ENCODE results near the gene ATXN1.
"Not testable (repeated sequence)": the region's sequence is repeated elsewhere in the genome, so short reads cannot be mapped to it uniquely, and the experiment has no call there.

Gene ATXN1

DNA sequence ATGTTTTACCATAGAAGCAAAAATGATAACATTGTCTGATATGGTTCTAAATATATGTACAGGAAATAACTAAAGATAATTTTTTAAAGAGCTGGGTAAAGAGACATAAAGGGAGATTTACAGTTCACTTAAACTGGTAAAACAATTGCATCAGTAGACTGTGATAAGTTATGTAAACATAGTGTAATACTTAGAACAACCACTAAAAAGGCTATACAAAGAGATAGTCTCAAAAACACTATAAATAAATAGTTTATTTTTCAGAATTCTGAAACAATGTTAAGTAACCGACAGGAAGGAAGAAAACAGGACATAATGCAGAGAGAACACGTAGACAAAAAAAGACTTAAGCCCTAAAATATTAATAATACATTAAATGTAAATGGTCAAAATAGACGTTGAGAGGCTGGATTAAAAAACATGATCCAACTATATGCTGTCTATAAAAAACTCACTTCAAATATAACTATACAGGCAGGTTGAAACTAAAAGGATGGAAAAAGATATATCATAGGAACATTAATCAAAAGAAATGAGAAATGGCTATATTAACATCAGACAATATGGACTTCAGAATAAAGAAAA is 32.7 kb upstream of the ATXN1 start:
- H3K9me3 Mint-ChIP-seq = peaks cover 6% of the 10 kb centered on the region

DNA sequence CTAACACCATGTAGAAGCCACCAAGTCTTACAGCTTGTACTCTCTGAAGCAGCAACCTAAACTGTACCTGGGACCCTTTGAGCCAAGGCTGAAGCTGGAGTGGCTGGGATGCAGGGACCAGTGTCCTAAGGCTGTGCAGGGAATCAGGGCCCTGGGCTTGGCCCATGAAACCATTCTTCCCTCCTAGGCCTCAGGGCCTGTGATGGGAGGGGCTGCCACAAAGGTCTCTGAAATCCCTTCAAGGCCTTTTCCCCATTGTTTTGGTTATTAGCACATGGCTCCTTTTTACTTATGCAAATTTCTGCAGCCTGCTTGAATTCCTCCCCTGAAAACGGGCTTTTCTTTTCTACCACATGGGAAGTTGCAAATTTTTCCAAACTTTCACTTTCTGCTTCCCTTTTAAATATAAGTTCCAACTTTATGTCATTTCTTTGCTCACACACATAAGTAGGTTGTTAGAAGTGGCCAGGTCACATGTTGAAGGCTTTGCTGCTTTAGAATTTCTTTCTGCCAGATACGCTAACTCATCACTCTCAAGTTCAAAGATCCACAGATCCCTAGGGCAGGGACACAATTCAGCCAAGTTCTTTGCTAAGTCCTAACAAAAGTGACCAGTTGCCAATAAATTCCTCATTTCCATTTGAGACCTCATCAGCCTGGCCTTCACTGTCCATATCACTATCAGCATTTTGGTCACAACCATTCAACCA is 28.2 kb upstream of the ATXN1 start:
- Mint-ChIP-seq H3K4me3 (no peak overlapping the region), H3K36me3 (ENCODE audit: low read depth) (no peaks in the 10 kb centered on the region), H3K27ac (no peak overlapping the region), H3K27me3 (peaks cover 2% of the 10 kb centered on the region), H3K9me3 (peaks cover 21% of the 10 kb centered on the region), H3K4me1 (no peaks in the 10 kb centered on the region)
- ATAC-seq = no peak
- DNase-seq = no peak

More for the DNA sequence above, 32.7 kb upstream of the ATXN1 start:
- no peaks in the 10 kb centered on the region for H3K36me3 Mint-ChIP-seq (ENCODE audit: low read depth)
- H3K27ac Mint-ChIP-seq = no peak overlapping the region
- peaks cover 2% of the 10 kb centered on the region for H3K27me3 Mint-ChIP-seq
- DNase-seq (no peak), ATAC-seq (no peak)
- H3K4me1 Mint-ChIP-seq = no peaks in the 10 kb centered on the region
- no peak overlapping the region for H3K4me3 Mint-ChIP-seq

DNA sequence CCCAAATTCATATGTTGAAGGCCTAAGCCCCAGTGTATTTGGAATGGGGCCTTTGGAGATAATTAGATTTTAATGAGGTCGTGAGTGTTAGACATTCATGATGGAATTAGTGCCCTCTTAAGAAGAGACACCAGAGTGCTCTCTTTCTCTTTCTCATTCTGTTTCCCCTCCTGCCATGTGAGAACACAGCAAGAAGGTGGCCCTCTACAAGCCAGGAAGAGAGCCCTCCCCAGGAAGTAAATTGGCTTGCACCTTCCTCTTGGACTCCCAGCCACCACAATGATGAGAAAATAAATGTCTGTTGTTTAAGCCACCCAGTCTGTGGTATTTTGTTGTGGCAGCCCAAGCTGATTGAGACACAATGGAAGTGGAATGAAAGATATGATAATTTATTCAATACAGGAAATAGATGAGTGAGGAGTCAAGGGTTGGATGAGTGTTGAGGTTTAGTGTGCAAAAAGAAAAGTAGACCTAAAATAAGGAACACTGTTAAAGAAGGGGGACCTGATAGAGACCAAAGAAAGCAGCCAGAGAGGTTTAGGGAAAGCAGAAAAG is 25.9 kb upstream of the ATXN1 start:
- no peak overlapping the region for H3K27ac Mint-ChIP-seq
- peaks cover 22% of the 10 kb centered on the region for H3K9me3 Mint-ChIP-seq
- no peak for ATAC-seq
- DNase-seq = no peak
- H3K4me3 Mint-ChIP-seq = no peak overlapping the region
- no peaks in the 10 kb centered on the region for H3K4me1 Mint-ChIP-seq
- H3K27me3 Mint-ChIP-seq = peaks cover 2% of the 10 kb centered on the region
- H3K36me3 Mint-ChIP-seq (ENCODE audit: low read depth) = no peaks in the 10 kb centered on the region

DNA sequence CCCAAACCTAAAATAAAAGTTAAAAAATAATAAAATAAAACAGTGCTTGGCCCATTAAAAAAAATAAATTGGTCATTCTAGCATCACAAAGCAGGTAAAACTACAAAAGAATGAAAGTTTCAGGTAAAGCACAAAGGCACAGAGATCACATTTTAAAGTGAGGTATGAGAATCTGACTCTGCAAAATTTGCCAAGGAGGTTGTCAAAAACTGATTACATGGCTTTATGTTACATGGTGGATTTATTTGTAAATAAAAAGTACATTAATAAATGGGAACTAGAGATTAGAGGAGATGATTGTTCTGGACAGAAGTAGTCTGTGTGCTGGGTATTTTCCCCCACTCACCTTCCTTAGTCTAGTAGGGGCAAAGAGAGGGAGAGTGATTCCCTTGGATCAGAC is 24.2 kb upstream of the ATXN1 start:
- no peak for DNase-seq
- H3K36me3 Mint-ChIP-seq (ENCODE audit: low read depth) = no peaks in the 10 kb centered on the region
- no peak for ATAC-seq

DNA sequence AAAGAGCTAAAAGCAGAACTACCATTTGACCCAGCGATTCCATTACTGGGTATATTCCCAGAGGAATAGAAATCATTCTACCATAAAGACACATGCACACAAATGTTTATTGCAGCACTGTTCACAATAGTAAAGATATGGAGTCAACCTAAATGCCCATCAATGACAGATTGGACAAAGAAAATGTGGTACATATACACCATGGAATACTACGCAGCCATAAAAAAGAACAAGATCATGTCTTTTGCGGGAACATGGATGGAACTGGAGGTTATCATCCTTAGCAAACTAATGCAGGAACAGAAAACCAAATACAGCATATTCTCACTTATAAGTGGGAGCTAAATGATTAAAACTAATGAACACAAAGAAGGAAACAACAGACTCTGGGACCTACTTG is 23.7 kb upstream of the ATXN1 start:
- H3K27me3 Mint-ChIP-seq, H3K27ac Mint-ChIP-seq: not testable (repeated sequence)

More for the DNA sequence above, 24.2 kb upstream of the ATXN1 start:
- Mint-ChIP-seq H3K4me3 (no peak overlapping the region), H3K27me3 (peaks cover 2% of the 10 kb centered on the region), H3K9me3 (peaks cover 22% of the 10 kb centered on the region), H3K27ac (no peak overlapping the region), H3K4me1 (no peaks in the 10 kb centered on the region)

DNA sequence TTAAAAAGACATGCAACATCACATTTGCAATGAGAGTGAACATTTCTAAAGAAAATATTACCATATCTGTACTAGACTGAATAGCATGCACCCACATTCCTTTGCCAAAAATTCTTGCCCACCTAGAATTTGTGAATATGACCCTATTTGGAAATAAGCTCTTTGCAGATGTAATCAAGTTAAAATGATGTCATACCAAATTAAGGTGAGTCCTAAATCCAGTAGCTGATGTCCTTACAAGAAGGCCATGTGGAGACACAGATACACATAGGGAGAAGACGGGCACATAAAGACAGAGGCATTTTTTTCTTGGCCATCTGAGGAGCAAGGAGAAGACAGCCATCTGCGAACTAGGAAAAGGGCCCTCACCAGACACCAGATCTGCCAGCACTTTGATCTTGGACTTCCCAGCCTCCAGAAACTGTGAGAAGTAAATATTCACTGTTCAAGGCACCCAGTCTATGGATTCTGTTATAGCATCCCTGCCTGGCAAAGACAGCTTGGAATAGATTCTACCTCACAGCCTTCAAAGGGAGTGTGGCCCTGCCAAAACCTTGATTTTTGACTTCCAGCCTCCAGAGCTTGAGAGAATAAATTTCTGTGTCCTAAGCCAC is 22.8 kb upstream of the ATXN1 start:
- Mint-ChIP-seq H3K4me3 (no peak overlapping the region), H3K27me3 (no peaks in the 10 kb centered on the region), H3K4me1 (no peaks in the 10 kb centered on the region), H3K27ac (no peak overlapping the region), H3K9me3 (peaks cover 16% of the 10 kb centered on the region), H3K36me3 (ENCODE audit: low read depth) (no peaks in the 10 kb centered on the region)
- ATAC-seq (no peak), DNase-seq (no peak)

More for the DNA sequence above, 23.7 kb upstream of the ATXN1 start:
- DNase-seq; H3K36me3 Mint-ChIP-seq (ENCODE audit: low read depth); H3K4me1 Mint-ChIP-seq; ATAC-seq; H3K4me3 Mint-ChIP-seq: not testable (repeated sequence)
- H3K9me3 Mint-ChIP-seq = peaks cover 21% of the 10 kb centered on the region

DNA sequence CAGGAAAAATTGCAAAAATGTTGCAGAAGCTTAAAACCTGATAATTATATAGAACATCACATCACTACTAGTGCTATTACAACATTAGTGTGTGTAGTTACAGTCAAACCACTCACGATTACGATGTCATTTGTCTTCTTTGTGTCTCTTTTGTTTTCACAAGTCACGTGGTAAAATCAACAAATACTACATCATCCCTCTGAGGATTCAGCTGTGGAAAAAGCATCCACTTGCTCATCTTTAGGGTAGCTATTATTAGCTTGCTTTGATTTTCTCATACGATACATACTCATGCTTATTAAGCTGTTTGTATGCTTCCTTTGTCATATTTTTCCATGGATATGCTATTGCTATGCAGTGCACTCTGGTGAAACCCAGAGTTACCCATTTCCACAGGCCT is 22.2 kb upstream of the ATXN1 start:
- H3K27me3 Mint-ChIP-seq = peaks cover 1% of the 10 kb centered on the region
- no peaks in the 10 kb centered on the region for H3K36me3 Mint-ChIP-seq (ENCODE audit: low read depth)
- DNase-seq (no peak), ATAC-seq (no peak)
- H3K4me3 Mint-ChIP-seq = no peak overlapping the region
- H3K4me1 Mint-ChIP-seq = no peaks in the 10 kb centered on the region
- no peak overlapping the region for H3K27ac Mint-ChIP-seq
- H3K9me3 Mint-ChIP-seq = peaks cover 16% of the 10 kb centered on the region

DNA sequence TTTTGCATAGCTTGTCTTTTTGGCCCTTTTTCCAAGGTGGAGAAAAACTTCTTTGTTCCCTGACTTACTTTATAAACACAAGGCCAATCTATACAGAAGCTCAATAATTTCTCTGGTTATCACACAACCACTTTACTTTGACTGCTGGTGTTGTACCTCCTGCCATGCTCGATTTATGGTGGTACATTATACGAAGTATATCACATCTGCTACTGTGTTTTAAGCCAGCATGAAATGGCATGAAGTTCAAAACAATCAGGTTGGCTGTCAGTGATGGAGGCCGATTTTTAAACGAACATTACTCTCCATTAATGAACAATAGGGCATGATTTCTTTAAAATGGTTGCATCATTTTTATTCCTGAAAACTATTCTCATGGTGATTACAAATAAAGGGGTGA is 21.0 kb upstream of the ATXN1 start:
- Mint-ChIP-seq H3K4me3 (no peak overlapping the region), H3K36me3 (ENCODE audit: low read depth) (no peaks in the 10 kb centered on the region), H3K27me3 (peaks cover 4% of the 10 kb centered on the region), H3K4me1 (no peaks in the 10 kb centered on the region), H3K9me3 (peaks cover 12% of the 10 kb centered on the region), H3K27ac (no peak overlapping the region)
- ATAC-seq = no peak
- no peak for DNase-seq

DNA sequence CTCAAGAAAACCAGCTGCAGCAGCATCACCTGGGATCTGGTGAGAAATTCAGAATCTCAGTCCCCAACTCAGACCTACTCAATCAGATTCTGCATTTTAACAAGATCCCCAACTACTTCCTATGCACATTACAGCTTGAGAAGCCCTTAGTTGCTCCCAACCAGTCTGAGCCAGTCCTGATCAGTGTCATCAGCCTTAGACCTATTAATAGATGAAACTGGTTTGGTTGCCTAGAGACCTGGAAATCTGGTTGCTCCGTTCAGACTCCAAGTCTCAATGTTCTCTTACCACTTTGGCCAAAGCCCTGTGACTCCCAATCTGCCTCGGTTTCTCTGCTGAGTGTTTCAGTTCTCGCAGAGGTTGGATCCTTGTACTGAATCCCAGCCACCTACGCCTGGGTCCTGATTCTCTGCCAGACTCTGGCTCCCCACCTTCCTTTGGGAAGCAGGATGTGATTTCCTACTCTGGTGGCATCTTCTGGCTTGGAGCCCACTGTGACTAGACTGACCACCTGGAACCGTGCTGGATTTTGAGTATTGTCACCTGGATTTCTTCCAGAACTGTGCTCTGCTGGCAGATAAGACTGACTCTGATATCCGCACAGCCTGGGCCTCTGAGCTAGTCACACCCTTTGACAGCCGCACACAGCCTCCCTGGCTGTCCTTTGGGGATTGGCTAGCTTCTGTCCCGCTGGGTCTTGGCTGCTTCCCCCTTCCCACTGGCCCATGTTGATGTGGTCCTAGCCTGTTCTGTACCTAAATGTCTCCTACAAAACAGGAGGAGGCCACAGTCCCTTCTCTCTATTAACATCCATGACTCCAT is 20.3 kb upstream of the ATXN1 start:
- no peak overlapping the region for H3K27ac Mint-ChIP-seq
- no peak for ATAC-seq
- H3K36me3 Mint-ChIP-seq (ENCODE audit: low read depth) = no peaks in the 10 kb centered on the region

DNA sequence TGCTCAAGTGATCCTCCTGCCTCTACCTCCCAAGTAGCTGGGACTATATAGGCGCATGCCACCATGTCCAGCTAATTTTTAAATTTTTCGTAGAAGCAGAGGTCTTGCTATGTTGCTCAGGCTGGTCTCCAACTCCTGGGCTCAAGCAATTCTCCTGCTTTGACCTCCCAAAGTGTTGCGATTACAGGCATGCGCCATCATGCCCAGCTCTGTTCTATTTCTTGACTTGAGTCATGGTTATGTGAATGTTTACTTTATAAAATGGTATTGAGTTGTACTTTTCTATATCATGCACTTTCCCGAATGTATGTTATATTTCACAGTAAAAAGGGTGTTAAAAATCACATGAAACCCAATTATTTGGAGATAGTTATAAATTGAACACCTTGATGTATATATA is 17.3 kb upstream of the ATXN1 start:
- Mint-ChIP-seq H3K4me3 (no peak overlapping the region), H3K36me3 (ENCODE audit: low read depth) (no peaks in the 10 kb centered on the region), H3K27ac (no peak overlapping the region), H3K9me3 (peaks cover 4% of the 10 kb centered on the region), H3K27me3 (peaks cover 4% of the 10 kb centered on the region), H3K4me1 (no peaks in the 10 kb centered on the region)
- ATAC-seq = no peak
- no peak for DNase-seq

More for the DNA sequence above, 20.3 kb upstream of the ATXN1 start:
- Mint-ChIP-seq H3K4me1 (no peaks in the 10 kb centered on the region), H3K27me3 (peaks cover 4% of the 10 kb centered on the region), H3K9me3 (peaks cover 11% of the 10 kb centered on the region), H3K4me3 (no peak overlapping the region)
- no peak for DNase-seq

DNA sequence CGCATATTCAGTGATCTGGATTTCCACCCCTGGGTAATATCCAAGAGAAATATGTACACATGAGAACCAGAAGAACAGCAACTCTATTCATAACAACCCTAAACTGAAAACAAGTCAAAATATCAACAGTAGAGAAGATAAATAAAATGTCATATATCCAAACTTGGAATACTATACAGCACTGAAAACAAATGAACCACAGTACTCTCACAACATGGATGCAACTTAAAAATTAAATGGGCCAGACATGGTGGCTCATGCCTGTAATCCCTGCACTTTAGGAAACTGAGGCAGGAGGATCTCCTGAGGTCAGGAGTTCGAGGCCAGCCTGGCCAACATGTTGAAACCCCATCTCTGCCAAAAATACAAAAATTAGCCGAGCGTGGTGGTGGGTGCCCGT is 16.5 kb upstream of the ATXN1 start:
- Mint-ChIP-seq H3K36me3 (ENCODE audit: low read depth) (no peaks in the 10 kb centered on the region), H3K9me3 (peaks cover 4% of the 10 kb centered on the region), H3K27me3 (peaks cover 4% of the 10 kb centered on the region), H3K27ac (no peak overlapping the region), H3K4me1 (peaks cover 2% of the 10 kb centered on the region), H3K4me3 (no peak overlapping the region)
- DNase-seq (no peak), ATAC-seq (no peak)

DNA sequence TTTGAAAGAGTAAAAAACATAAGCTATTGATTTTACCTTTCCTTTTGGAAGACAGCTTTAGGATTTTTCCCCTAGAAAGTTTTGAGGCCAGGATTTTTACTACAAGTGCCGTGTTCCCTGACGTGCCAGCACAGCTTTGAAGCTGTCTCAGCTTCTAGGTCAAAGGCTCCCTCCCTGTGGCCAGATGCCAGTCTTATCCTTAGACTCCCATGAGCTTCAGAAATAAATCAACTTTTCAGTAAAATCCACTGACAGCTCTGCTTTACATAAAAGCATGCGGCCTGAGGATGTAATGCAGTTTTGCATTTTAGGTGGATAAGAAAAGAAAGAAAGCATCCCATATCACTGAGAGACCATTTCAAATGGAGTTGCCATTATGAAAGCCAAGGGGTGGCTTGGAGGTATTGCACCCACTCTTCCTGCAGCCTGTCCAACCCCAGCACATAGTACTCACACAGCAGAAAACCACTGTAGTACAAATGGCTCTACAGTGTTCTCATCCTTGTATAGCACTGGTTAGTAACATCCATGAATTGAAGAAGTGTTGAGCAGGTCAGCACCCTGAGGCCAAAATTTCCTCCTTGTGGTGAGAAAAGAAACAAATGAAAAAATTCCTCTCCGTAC is 15.2 kb upstream of the ATXN1 start:
- Mint-ChIP-seq H3K27ac (no peak overlapping the region), H3K4me1 (peaks cover 4% of the 10 kb centered on the region), H3K9me3 (peaks cover 4% of the 10 kb centered on the region), H3K27me3 (peaks cover 4% of the 10 kb centered on the region), H3K4me3 (no peak overlapping the region), H3K36me3 (ENCODE audit: low read depth) (no peaks in the 10 kb centered on the region)
- no peak for ATAC-seq
- no peak for DNase-seq

DNA sequence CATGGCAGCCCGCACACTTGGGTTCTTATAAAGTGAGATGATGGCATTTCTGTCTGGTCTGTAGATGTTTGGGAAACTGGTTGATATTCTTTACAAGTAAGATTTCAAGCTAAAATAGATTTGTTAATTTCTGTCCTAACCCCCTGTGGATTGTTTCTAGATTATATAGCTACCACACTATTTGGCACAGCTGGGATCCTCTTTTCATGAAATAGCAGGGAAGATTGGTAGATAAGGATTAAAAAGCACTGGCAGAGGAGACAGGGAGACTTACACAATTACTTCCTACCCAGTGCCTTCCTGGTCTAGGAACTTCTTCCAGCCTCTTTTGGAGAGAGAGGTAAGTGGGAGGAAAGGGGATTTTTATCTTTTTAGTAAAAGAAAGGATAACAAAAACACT is 13.2 kb upstream of the ATXN1 start:
- no peak for DNase-seq
- peaks cover 22% of the 10 kb centered on the region for H3K4me1 Mint-ChIP-seq
- H3K36me3 Mint-ChIP-seq (ENCODE audit: low read depth) = no peaks in the 10 kb centered on the region
- H3K27ac Mint-ChIP-seq = no peak overlapping the region
- H3K27me3 Mint-ChIP-seq = peaks cover 4% of the 10 kb centered on the region
- H3K4me3 Mint-ChIP-seq = no peak overlapping the region
- ATAC-seq = no peak
- H3K9me3 Mint-ChIP-seq = peaks cover 4% of the 10 kb centered on the region

DNA sequence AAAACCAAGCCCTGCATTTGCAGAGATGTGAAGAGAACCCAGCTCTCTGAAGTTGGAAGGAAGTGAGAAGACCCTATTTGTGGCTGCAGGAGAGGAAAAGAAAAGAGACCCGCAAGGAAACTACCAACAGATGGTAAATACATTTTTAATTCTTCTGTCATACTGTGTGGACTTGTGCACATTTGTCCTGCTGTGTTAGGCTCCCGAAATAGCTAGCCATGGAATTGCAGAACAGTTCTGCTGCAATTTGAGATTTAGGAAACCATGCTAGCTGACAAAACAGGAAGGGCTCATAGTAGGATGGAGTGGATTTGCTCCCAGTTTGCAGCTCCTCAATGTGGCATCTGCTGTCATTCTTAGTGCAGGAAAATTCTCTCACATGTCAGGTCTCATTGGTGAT is 12.1 kb upstream of the ATXN1 start:
- no peaks in the 10 kb centered on the region for H3K36me3 Mint-ChIP-seq (ENCODE audit: low read depth)
- no peak overlapping the region for H3K4me3 Mint-ChIP-seq
- peaks cover 1% of the 10 kb centered on the region for H3K27me3 Mint-ChIP-seq
- no peak for DNase-seq
- H3K27ac Mint-ChIP-seq = no peak overlapping the region
- H3K9me3 Mint-ChIP-seq = peaks cover 4% of the 10 kb centered on the region
- H3K4me1 Mint-ChIP-seq = peaks cover 33% of the 10 kb centered on the region
- ATAC-seq = no peak
